Measurements from ENCODE around the gene GABRG3. TPM values are rescaled to one million over a fixed set of nuclear protein-coding genes. Genes with fewer than 3 reads are reported as not detected.

GABRG3 gene
- total RNA-seq, 2 experiments from 2014 or later, result not detected

- no peaks in the 10 kb centered on the region for H3K36me3 Mint-ChIP-seq (ENCODE audit: low read depth)
- Histone ChIP-seq H3K4me1 (ENCODE audit: insufficient read depth, low read length) (no peaks in the 10 kb centered on the region), H3K4me3 (ENCODE audit: low read length) (no peak overlapping the region), H3K27ac (ENCODE audit: low read depth in 1 of 2, low read length in 2 of 2) (no peak overlapping the region), H3K27me3 (ENCODE audit: control insufficient read depth in 1 of 2, insufficient read depth in 2 of 2, low read length in 2 of 2) (no peaks in the 10 kb centered on the region), H3K36me3 (ENCODE audit: insufficient read depth, low read length) (no peaks in the 10 kb centered on the region), H3K9me3 (ENCODE audit: control insufficient read depth in 1 of 2, insufficient read depth in 1 of 2, low read length in 2 of 2) (peaks cover 0 to 43% of the 10 kb centered on the region in 2 experiments)
- H3K27ac Mint-ChIP-seq, result no peak overlapping the region
- ChIA-PET POLR2A (no interaction called here), CTCF (no interaction called here)
- DNase-seq (no peak), ATAC-seq (ENCODE audit: poor library complexity) (no peak)
- intact Hi-C loops (cut with DNase I, micrococcal nuclease), result no loop called here
- H3K9me3 Mint-ChIP-seq, result peaks cover 7% of the 10 kb centered on the region
- H3K4me3 Mint-ChIP-seq, result no peak overlapping the region
- H3K4me1 Mint-ChIP-seq (ENCODE audit: low read depth), result no peaks in the 10 kb centered on the region
- TF ChIP-seq CTCF (IDR thresholded peaks at IDR 0.05), result no peak
- H3K27me3 Mint-ChIP-seq, result no peaks in the 10 kb centered on the region
Observed at GRCh38 chr15:27250223-27250622, 279.2 kb downstream of the GABRG3 start.

- no peak overlapping the region for H3K27ac Mint-ChIP-seq
- H3K4me1 Mint-ChIP-seq (ENCODE audit: low read depth), result no peaks in the 10 kb centered on the region
- POLR2A ChIA-PET, result no interaction called here
- H3K4me3 ChIP-seq (ENCODE audit: low read length), result no peak overlapping the region
- ATAC-seq (ENCODE audit: poor library complexity) (no peak), DNase-seq (no peak)
- no peak overlapping the region for H3K27ac ChIP-seq (ENCODE audit: low read depth in 1 of 2, low read length in 2 of 2)
- H3K36me3 ChIP-seq (ENCODE audit: insufficient read depth, low read length), result no peaks in the 10 kb centered on the region
- H3K4me1 ChIP-seq (ENCODE audit: insufficient read depth, low read length), result no peaks in the 10 kb centered on the region
- H3K27me3 ChIP-seq (ENCODE audit: control insufficient read depth in 1 of 2, insufficient read depth in 2 of 2, low read length in 2 of 2), result no peaks in the 10 kb centered on the region
- TF ChIP-seq CTCF (IDR thresholded peaks at IDR 0.05), result no peak
- no peaks in the 10 kb centered on the region for H3K36me3 Mint-ChIP-seq (ENCODE audit: low read depth)
- peaks cover 0 to 41% of the 10 kb centered on the region in 2 experiments for H3K9me3 ChIP-seq (ENCODE audit: control insufficient read depth in 1 of 2, insufficient read depth in 1 of 2, low read length in 2 of 2)
- CTCF ChIA-PET, result no interaction called here
- intact Hi-C loops (cut with DNase I, micrococcal nuclease), result no loop called here
- peaks cover 4% of the 10 kb centered on the region for H3K27me3 Mint-ChIP-seq
- H3K9me3 Mint-ChIP-seq, result peaks cover 17% of the 10 kb centered on the region
- no peak overlapping the region for H3K4me3 Mint-ChIP-seq
Observed at GRCh38 chr15:27254055-27254454, 283.1 kb downstream of the GABRG3 start.

- no peak overlapping the region for H3K4me3 Mint-ChIP-seq
- TF ChIP-seq CTCF (IDR thresholded peaks at IDR 0.05), result no peak
- H3K27me3 ChIP-seq (ENCODE audit: control insufficient read depth in 1 of 2, insufficient read depth in 2 of 2, low read length in 2 of 2), result no peaks in the 10 kb centered on the region
- peaks cover 4% of the 10 kb centered on the region for H3K27me3 Mint-ChIP-seq
- no peaks in the 10 kb centered on the region for H3K4me1 ChIP-seq (ENCODE audit: insufficient read depth, low read length)
- POLR2A ChIA-PET, result no interaction called here
- ATAC-seq (ENCODE audit: poor library complexity) (no peak), DNase-seq (no peak)
- H3K9me3 Mint-ChIP-seq, result peaks cover 20% of the 10 kb centered on the region
- no peaks in the 10 kb centered on the region for H3K4me1 Mint-ChIP-seq (ENCODE audit: low read depth)
- no peaks in the 10 kb centered on the region for H3K36me3 Mint-ChIP-seq (ENCODE audit: low read depth)
- CTCF ChIA-PET, result no interaction called here
- H3K27ac ChIP-seq (ENCODE audit: low read depth in 1 of 2, low read length in 2 of 2), result no peak overlapping the region
- peaks cover 0 to 37% of the 10 kb centered on the region in 2 experiments for H3K9me3 ChIP-seq (ENCODE audit: control insufficient read depth in 1 of 2, insufficient read depth in 1 of 2, low read length in 2 of 2)
- no peaks in the 10 kb centered on the region for H3K36me3 ChIP-seq (ENCODE audit: insufficient read depth, low read length)
- intact Hi-C loops (cut with DNase I, micrococcal nuclease), result no loop called here
- no peak overlapping the region for H3K27ac Mint-ChIP-seq
- no peak overlapping the region for H3K4me3 ChIP-seq (ENCODE audit: low read length)
Observed at GRCh38 chr15:27254801-27255200, 283.8 kb downstream of the GABRG3 start.

Data from CD4-positive, alpha-beta T cell (primary cell).